ENCODE results near the gene TSEN15. TPM values are rescaled to one million over a fixed set of nuclear protein-coding genes. Genes with fewer than 3 reads are reported as not detected.

The TSEN15 gene
- total RNA-seq, 1 donor from 2014 or later, result 35.1 TPM

Other genes starting within 250 kb of the TSEN15 start
- gene RGL1, start 246.6 kb upstream of the TSEN15 start, total RNA-seq, result 2.2 TPM in 2 replicates
- gene COLGALT2, start 14.0 kb upstream of the TSEN15 start, total RNA-seq, result 0.59 and 0.74 TPM in 2 replicates